ENCODE measurements around the gene EIF3B.
A peak's percentile ranks its signal among the peaks of the same experiment; 100 is the strongest.
"Not testable (repeated sequence)": the region's sequence is repeated elsewhere in the genome, so short reads cannot be mapped to it uniquely, and the experiment has no call there.

The EIF3B gene

GRCh38 chr7:2390020-2390816 lies 35.6 kb downstream of the EIF3B start:
- H3K27me3 ChIP-seq (ENCODE audit: insufficient read depth, low read length, poor library complexity); H2BK5ac ChIP-seq (ENCODE audit: low read length); H3K79me2 ChIP-seq (ENCODE audit: control insufficient read depth, insufficient read depth, low read length); H3K23ac ChIP-seq (ENCODE audit: low read length); H2AK5ac ChIP-seq (ENCODE audit: low read length); H3K18ac ChIP-seq (ENCODE audit: low read length); H3K36me3 ChIP-seq (ENCODE audit: control insufficient read depth, insufficient read depth, low read length); H3K4me1 ChIP-seq (ENCODE audit: control insufficient read depth, low read depth, low read length); H2BK15ac ChIP-seq (replicated peaks; ENCODE audit: low read depth); H3K4me2 ChIP-seq (ENCODE audit: low read length); H4K8ac ChIP-seq (ENCODE audit: low read depth, low read length); H2BK120ac ChIP-seq (ENCODE audit: low read depth, low read length); H4K5ac ChIP-seq (ENCODE audit: low read length); H3K79me1 ChIP-seq (ENCODE audit: low read length); H3K9ac ChIP-seq (ENCODE audit: low read length); H3K4me3 ChIP-seq (ENCODE audit: low read length); H3K56ac ChIP-seq (ENCODE audit: low read length); H3K4ac ChIP-seq (ENCODE audit: low read depth, low read length); H3K27ac ChIP-seq (ENCODE audit: low read depth, low read length): not testable (repeated sequence)
- no CpG with 5 or more reads among the region's 16 CpGs for WGBS (ENCODE audit: extremely low coverage, insufficient coverage, low lambda C conversion rate)
- peak; percentile 24 for DNase-seq

GRCh38 chr7:2393706-2394105 lies 39.1 kb downstream of the EIF3B start:
- no peaks in the 10 kb centered on the region for H3K79me2 ChIP-seq (ENCODE audit: control insufficient read depth, insufficient read depth, low read length)
- no peak overlapping the region for H3K9ac ChIP-seq (ENCODE audit: low read length)
- H2AK5ac ChIP-seq (ENCODE audit: low read length) = no peak overlapping the region
- H3K27ac ChIP-seq (ENCODE audit: low read depth, low read length) = no peak overlapping the region
- no peak overlapping the region for H3K23ac ChIP-seq (ENCODE audit: low read length)
- H3K36me3 ChIP-seq (ENCODE audit: control insufficient read depth, insufficient read depth, low read length) = no peaks in the 10 kb centered on the region
- no CpG with 5 or more reads among the region's 12 CpGs for WGBS (ENCODE audit: extremely low coverage, insufficient coverage, low lambda C conversion rate)
- no peak overlapping the region for H2BK15ac ChIP-seq (replicated peaks; ENCODE audit: low read depth)
- H3K56ac ChIP-seq (ENCODE audit: low read length) = no peak overlapping the region
- H3K4me3 ChIP-seq (ENCODE audit: low read length) = no peak overlapping the region
- no peak overlapping the region for H4K5ac ChIP-seq (ENCODE audit: low read length)
- no peak overlapping the region for H4K8ac ChIP-seq (ENCODE audit: low read depth, low read length)
- H3K4me1 ChIP-seq (ENCODE audit: control insufficient read depth, low read depth, low read length) = no peaks in the 10 kb centered on the region
- no peak overlapping the region for H3K4ac ChIP-seq (ENCODE audit: low read depth, low read length)
- no peaks in the 10 kb centered on the region for H3K79me1 ChIP-seq (ENCODE audit: low read length)
- no peak overlapping the region for H3K4me2 ChIP-seq (ENCODE audit: low read length)
- no peaks in the 10 kb centered on the region for H3K27me3 ChIP-seq (ENCODE audit: insufficient read depth, low read length, poor library complexity)
- no peak overlapping the region for H3K18ac ChIP-seq (ENCODE audit: low read length)
- no peak overlapping the region for H2BK5ac ChIP-seq (ENCODE audit: low read length)
- H2BK120ac ChIP-seq (ENCODE audit: low read depth, low read length) = no peak overlapping the region
- no peak for DNase-seq

- Histone ChIP-seq H3K9ac (ENCODE audit: low read length) (no peak overlapping the region), H2BK15ac (replicated peaks; ENCODE audit: low read depth) (no peak overlapping the region), H3K4me1 (ENCODE audit: control insufficient read depth, low read depth, low read length) (no peaks in the 10 kb centered on the region), H4K5ac (ENCODE audit: low read length) (no peak overlapping the region), H3K23ac (ENCODE audit: low read length) (no peak overlapping the region), H3K4ac (ENCODE audit: low read depth, low read length) (no peak overlapping the region), H2AK5ac (ENCODE audit: low read length) (no peak overlapping the region), H3K79me1 (ENCODE audit: low read length) (no peaks in the 10 kb centered on the region), H3K27me3 (ENCODE audit: insufficient read depth, low read length, poor library complexity) (no peaks in the 10 kb centered on the region), H2BK5ac (ENCODE audit: low read length) (no peak overlapping the region), H3K79me2 (ENCODE audit: control insufficient read depth, insufficient read depth, low read length) (no peaks in the 10 kb centered on the region), H3K4me2 (ENCODE audit: low read length) (no peak overlapping the region), H2BK120ac (ENCODE audit: low read depth, low read length) (no peak overlapping the region), H3K27ac (ENCODE audit: low read depth, low read length) (no peak overlapping the region), H3K4me3 (ENCODE audit: low read length) (no peak overlapping the region), H3K18ac (ENCODE audit: low read length) (no peak overlapping the region), H4K8ac (ENCODE audit: low read depth, low read length) (no peak overlapping the region), H3K36me3 (ENCODE audit: control insufficient read depth, insufficient read depth, low read length) (no peaks in the 10 kb centered on the region), H3K56ac (ENCODE audit: low read length) (no peak overlapping the region)
- WGBS (ENCODE audit: extremely low coverage, insufficient coverage, low lambda C conversion rate) = no CpG with 5 or more reads among the region's 21 CpGs
- DNase-seq = no peak
Observed at GRCh38 chr7:2394566-2395082, 40.0 kb downstream of the EIF3B start.

GRCh38 chr7:2398506-2398905 lies 43.9 kb downstream of the EIF3B start:
- Histone ChIP-seq H3K27me3 (ENCODE audit: insufficient read depth, low read length, poor library complexity) (no peaks in the 10 kb centered on the region), H3K23ac (ENCODE audit: low read length) (no peak overlapping the region), H3K4ac (ENCODE audit: low read depth, low read length) (no peak overlapping the region), H4K5ac (ENCODE audit: low read length) (no peak overlapping the region), H3K18ac (ENCODE audit: low read length) (no peak overlapping the region), H3K4me2 (ENCODE audit: low read length) (no peak overlapping the region), H2BK5ac (ENCODE audit: low read length) (no peak overlapping the region), H3K27ac (ENCODE audit: low read depth, low read length) (no peak overlapping the region), H3K56ac (ENCODE audit: low read length) (no peak overlapping the region), H2BK15ac (replicated peaks; ENCODE audit: low read depth) (no peak overlapping the region), H3K79me2 (ENCODE audit: control insufficient read depth, insufficient read depth, low read length) (no peaks in the 10 kb centered on the region), H3K36me3 (ENCODE audit: control insufficient read depth, insufficient read depth, low read length) (no peaks in the 10 kb centered on the region), H3K4me1 (ENCODE audit: control insufficient read depth, low read depth, low read length) (no peaks in the 10 kb centered on the region), H3K79me1 (ENCODE audit: low read length) (no peaks in the 10 kb centered on the region), H2BK120ac (ENCODE audit: low read depth, low read length) (no peak overlapping the region), H2AK5ac (ENCODE audit: low read length) (no peak overlapping the region), H4K8ac (ENCODE audit: low read depth, low read length) (no peak overlapping the region), H3K4me3 (ENCODE audit: low read length) (no peak overlapping the region), H3K9ac (ENCODE audit: low read length) (no peak overlapping the region)
- no peak for DNase-seq
- no CpG with 5 or more reads among the region's 4 CpGs for WGBS (ENCODE audit: extremely low coverage, insufficient coverage, low lambda C conversion rate)

GRCh38 chr7:2399848-2400587 lies 45.4 kb downstream of the EIF3B start:
- Histone ChIP-seq H2BK5ac (ENCODE audit: low read length) (no peak overlapping the region), H3K36me3 (ENCODE audit: control insufficient read depth, insufficient read depth, low read length) (no peaks in the 10 kb centered on the region), H3K4me3 (ENCODE audit: low read length) (no peak overlapping the region), H3K23ac (ENCODE audit: low read length) (no peak overlapping the region), H2BK120ac (ENCODE audit: low read depth, low read length) (no peak overlapping the region), H3K4me1 (ENCODE audit: control insufficient read depth, low read depth, low read length) (no peaks in the 10 kb centered on the region), H2AK5ac (ENCODE audit: low read length) (no peak overlapping the region), H3K4me2 (ENCODE audit: low read length) (no peak overlapping the region), H3K4ac (ENCODE audit: low read depth, low read length) (peak overlapping the region; percentile 18), H3K79me1 (ENCODE audit: low read length) (peaks cover 1% of the 10 kb centered on the region), H3K27ac (ENCODE audit: low read depth, low read length) (no peak overlapping the region), H4K5ac (ENCODE audit: low read length) (no peak overlapping the region), H3K9ac (ENCODE audit: low read length) (no peak overlapping the region), H3K18ac (ENCODE audit: low read length) (no peak overlapping the region), H3K56ac (ENCODE audit: low read length) (peak overlapping the region; percentile 19), H3K27me3 (ENCODE audit: insufficient read depth, low read length, poor library complexity) (no peaks in the 10 kb centered on the region), H2BK15ac (replicated peaks; ENCODE audit: low read depth) (no peak overlapping the region), H3K79me2 (ENCODE audit: control insufficient read depth, insufficient read depth, low read length) (peaks cover 2% of the 10 kb centered on the region), H4K8ac (ENCODE audit: low read depth, low read length) (no peak overlapping the region)
- WGBS (ENCODE audit: extremely low coverage, insufficient coverage, low lambda C conversion rate) = no CpG with 5 or more reads among the region's 6 CpGs
- DNase-seq = peak; percentile 62
